Germinal center (tissue), 1 donor: ENCODE data around the gene ZNF354C.
"Not testable (repeated sequence)": the region's sequence is repeated elsewhere in the genome, so short reads cannot be mapped to it uniquely, and the experiment has no call there.

Experiments
- DNase-seq: peaks from one replicate; pipeline ENCODE4 v3.0.0; 2012; ENCODE audit warnings: mixed read lengths, low spot score

The ZNF354C gene

GRCh38 chr5:179060116-179061008 lies at the start of gene ZNF354C:
Gene ZNF354C, plus strand, starts transcription at chr5:179060373. Its CDS starts 1,696 bp downstream, at chr5:179062069.
- DNase-seq = peak; percentile 88

GRCh38 chr5:179023528-179024189 lies 36.5 kb upstream of the ZNF354C start, which contains the start of gene ZNF879:
Gene ZNF879, plus strand, starts transcription at chr5:179023804. Its CDS starts 1,201 bp downstream, at chr5:179025005.
- DNase-seq = peak; percentile 89

GRCh38 chr5:179033004-179033580 lies 27.1 kb upstream of the ZNF354C start:
- DNase-seq = no peak

- DNase-seq = no peak
Observed at GRCh38 chr5:179044765-179045164, 15.4 kb upstream of the ZNF354C start.

GRCh38 chr5:179051784-179052183 lies 8.4 kb upstream of the ZNF354C start:
- no peak for DNase-seq

GRCh38 chr5:179054036-179054785 lies 6.0 kb upstream of the ZNF354C start:
- no peak for DNase-seq

GRCh38 chr5:179054876-179055275 lies 5.3 kb upstream of the ZNF354C start:
- no peak for DNase-seq

- no peak for DNase-seq
Observed at GRCh38 chr5:179055436-179055835, 4.7 kb upstream of the ZNF354C start.

- no peak for DNase-seq
Observed at GRCh38 chr5:179055841-179056240, 4.3 kb upstream of the ZNF354C start.

- DNase-seq = no peak
Observed at GRCh38 chr5:179061025-179061424, 852 bp downstream of the ZNF354C start.

- DNase-seq = no peak
Observed at GRCh38 chr5:179065703-179066102, 5.5 kb downstream of the ZNF354C start.

GRCh38 chr5:179079165-179079987 lies 19.2 kb downstream of the ZNF354C start:
- DNase-seq = no peak

GRCh38 chr5:179080724-179081123 lies 20.6 kb downstream of the ZNF354C start:
- no peak for DNase-seq

- DNase-seq = no peak
Observed at GRCh38 chr5:179089502-179089901, 29.3 kb downstream of the ZNF354C start.

GRCh38 chr5:179101282-179101681 lies 41.1 kb downstream of the ZNF354C start:
- not testable (repeated sequence) for DNase-seq

- DNase-seq = no peak
Observed at GRCh38 chr5:179110528-179110927, 50.4 kb downstream of the ZNF354C start.

- no peak for DNase-seq
Observed at GRCh38 chr5:179111267-179112207, 51.4 kb downstream of the ZNF354C start.

GRCh38 chr5:179112469-179113142 lies 52.4 kb downstream of the ZNF354C start:
- DNase-seq = no peak

- no peak for DNase-seq
Observed at GRCh38 chr5:179113143-179113530, 53.0 kb downstream of the ZNF354C start.
